Measurements from ENCODE around the gene FRAT2.
A peak's percentile ranks its signal among the peaks of the same experiment; 100 is the strongest.

FRAT2 gene

DNA sequence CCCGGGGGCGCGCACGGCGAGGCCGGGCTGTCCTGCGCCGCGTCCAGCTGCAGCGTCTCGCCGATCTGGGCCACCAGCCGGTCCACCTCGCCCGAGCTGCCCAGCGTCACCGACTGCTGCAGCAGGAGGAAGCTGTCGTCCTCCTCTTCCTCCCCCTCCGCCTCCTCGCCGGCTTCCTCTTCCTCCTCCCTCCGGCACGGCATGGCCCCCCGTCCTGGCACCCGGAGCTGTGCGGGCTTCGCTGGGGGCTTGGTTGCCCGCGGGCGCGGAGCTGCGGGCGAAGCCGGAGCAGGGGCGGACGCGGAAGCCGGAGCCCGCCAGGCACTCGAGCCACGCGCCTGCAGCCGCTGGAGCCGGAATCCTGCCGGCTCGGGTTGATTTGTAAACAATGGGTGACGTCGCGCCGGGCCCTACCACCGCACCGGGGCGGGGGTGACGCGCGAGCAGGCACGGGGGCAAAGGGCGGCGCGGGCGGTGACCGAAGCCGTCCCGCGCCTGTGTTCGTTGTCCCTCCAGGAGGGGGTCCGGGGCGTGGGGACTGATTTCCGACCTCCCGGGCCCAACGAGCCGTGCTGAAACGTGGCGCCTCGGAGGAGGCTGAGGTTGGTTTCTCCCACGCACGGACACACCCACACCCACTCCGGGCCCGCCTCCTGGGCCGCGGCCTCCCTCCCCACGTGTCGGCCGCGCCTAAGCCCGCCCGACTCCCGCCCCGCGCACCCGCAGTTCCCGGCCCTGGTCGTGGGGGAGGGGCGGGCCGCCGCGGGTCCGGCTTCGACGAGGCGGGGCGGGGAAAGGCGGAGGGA is at the start of gene FRAT2:
Gene FRAT2 (minus strand): TSS at position 360 of the 806 bp plus-strand sequence. CDS start 157 bp downstream, at position 203.
- DNase-seq, result peak; percentile 43 to 62

DNA sequence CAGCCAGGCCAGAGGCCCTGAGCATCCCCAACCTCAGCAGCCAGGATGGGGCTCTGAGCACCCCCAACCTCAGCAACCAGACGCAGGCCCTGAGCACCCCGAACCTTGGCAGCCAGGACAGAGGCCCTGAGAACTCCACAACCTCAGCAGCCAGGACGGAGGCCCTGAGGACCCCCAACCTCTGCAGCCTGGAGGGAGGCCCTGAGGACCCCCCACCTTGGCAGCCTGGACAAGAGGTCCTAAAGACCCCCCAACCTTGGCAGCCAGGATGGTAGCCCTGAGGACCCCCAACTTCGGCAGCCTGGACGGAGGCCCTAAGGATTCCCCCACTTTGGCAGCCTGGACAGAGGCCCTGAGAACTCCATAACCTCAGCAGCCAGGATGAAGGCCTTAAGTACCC is 49.6 kb upstream of the FRAT2 start:
- DNase-seq, result no peak

- DNase-seq, result no peak
Measured at GRCh38 chr10:97383159-97383558, 48.6 kb upstream of the FRAT2 start.

- DNase-seq, result no peak
Measured at GRCh38 chr10:97381626-97382025, 47.1 kb upstream of the FRAT2 start.

DNA sequence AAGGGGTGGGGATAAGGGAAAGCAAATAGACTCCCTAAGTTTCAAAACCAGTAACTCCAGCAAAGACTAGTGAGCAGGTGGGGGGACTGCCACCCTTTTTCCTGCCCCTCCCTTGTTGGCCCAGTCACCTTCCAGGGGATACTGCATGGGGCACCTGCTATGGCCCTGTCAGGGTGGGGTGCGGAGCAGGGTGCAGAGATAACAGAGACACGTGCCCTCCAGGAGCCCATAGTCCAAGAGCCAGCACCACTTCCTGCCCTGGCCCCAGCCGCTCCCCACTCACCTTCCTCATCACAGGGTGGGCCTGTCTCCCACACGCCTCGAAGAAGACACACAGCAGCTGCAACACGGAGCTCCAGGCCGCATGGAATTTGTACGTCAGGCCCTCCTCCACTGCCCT is 46.0 kb upstream of the FRAT2 start:
- DNase-seq, result no peak

- DNase-seq, result peak in 1 of 2 experiments; percentile 56
Measured at GRCh38 chr10:97378933-97379921, 44.7 kb upstream of the FRAT2 start.

GRCh38 chr10:97376413-97376812 is 41.9 kb upstream of the FRAT2 start:
- DNase-seq, result no peak

DNA sequence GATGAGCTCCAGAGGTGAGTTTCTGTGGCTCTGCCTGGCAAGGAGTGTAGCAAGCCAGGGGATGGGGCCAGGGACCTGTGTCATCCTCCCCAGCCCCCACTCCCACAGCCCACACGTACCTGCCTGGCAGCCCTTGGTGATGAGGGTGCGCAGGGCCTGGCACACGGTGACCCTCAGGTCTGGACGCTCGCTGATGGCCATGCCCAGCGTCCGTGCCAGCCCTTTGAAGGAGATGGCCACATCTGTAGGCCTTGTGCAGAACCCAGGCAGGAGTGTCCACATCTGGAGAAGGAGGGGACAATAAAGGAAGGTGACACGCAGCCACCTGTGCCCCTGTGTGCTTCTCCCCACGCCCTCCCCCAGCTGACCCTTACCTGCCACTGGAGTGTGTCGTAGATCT is 38.9 kb upstream of the FRAT2 start:
- DNase-seq, result no peak

- no peak for DNase-seq
Measured at GRCh38 chr10:97372233-97372875, 37.8 kb upstream of the FRAT2 start.

DNA sequence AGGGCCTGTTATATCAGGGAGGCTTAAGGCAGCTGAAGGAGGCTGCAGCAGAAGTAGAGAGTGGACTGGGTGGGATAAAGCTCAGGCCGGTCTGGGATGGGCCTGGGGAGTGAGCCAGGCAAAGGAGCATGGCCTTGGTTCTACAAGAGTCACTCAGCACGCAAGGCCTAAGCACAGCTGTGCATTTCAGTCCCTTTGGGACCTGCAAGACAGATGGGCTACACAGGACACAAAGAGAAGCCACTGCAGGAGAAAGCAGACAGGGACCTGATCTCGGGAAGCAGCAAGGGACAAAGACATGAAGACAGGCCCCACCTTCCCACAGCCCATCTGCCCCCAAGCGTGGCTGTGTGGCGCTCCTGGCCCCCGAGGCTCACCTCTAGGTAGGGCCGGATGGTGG is 37.2 kb upstream of the FRAT2 start:
- DNase-seq, result peak; percentile 21 to 75

- DNase-seq, result no peak
Measured at GRCh38 chr10:97367126-97367649, 32.7 kb upstream of the FRAT2 start.

DNA sequence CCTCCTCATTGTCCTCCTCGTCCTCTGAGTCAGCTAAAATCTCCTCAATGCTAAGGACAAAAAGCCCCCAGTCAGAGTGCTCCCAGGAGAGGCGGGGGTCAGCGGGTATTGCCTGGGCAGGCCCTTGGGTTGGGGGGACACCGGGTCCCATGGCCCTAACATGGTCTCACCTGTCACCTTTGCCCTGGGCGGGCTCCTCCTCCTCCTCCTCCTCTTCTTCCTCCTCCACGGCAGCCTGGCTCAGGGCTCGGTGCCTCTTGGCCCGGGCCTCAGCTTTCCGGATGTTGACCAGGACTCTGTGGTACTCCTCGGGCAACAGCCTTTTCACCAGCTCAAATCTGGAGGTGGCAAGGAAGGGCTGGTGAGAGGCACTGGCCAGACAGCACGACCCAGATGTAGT is 32.0 kb upstream of the FRAT2 start:
- no peak for DNase-seq

GRCh38 chr10:97365761-97366351 is 31.3 kb upstream of the FRAT2 start:
- no peak for DNase-seq

DNA sequence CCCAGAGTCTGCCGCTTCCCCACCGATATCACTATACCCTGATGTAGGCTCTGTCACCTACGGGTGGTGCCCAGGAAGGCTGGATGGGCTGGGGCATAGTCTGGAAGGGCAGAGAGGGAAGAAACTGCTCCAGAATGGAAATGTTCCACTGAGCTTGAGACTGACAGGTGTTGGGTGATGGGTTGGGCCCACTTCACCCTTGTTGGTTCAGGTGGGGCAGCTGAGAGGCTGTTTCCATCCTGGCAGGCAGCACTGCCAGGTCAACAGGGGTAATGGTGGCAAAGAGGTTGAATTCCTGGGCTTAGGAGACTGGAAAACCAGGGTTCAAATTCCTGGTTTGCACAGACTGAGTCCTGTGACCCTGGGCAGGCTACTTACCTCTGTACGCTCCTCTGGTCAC is 28.5 kb upstream of the FRAT2 start:
- no peak for DNase-seq

DNA sequence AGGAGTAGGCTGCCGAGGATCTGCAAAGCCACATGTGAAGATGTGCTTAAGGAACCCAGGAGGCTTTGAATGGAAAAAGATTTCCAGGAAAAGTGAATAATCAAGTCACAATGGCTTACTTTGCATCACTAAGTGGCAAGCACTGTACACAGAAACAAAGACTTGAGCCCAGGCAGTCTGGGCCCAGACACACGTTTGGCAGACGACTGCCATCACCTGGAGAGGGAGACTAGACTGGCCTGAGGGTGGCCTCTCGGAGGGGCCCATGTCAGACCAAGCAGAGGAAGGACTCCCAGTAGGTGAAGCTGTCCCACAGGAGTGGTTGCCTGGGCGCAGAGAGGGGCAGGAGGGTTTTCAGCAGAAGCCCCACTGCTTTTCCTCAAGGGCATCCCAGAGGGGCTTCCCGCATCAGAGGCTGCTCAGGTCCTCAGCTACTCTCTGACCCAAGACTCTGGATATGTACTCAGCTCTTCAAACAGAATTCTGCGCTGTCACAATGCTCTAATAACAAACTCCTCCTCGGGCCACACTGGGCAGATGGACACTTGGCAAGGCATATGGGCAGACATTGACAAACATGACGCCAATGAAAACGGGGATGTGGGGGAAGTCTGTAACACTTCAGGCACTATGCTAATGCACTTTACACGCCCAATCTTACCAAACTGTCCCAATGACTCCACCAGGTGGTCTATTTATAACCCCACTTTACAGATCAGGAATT is 27.9 kb upstream of the FRAT2 start:
- no peak for DNase-seq

- DNase-seq, result no peak
Measured at GRCh38 chr10:97361537-97361901, 27.0 kb upstream of the FRAT2 start.

- DNase-seq, result no peak
Measured at GRCh38 chr10:97360705-97361536, 26.4 kb upstream of the FRAT2 start.

- DNase-seq, result no peak
Measured at GRCh38 chr10:97358781-97359180, 24.3 kb upstream of the FRAT2 start.

DNA sequence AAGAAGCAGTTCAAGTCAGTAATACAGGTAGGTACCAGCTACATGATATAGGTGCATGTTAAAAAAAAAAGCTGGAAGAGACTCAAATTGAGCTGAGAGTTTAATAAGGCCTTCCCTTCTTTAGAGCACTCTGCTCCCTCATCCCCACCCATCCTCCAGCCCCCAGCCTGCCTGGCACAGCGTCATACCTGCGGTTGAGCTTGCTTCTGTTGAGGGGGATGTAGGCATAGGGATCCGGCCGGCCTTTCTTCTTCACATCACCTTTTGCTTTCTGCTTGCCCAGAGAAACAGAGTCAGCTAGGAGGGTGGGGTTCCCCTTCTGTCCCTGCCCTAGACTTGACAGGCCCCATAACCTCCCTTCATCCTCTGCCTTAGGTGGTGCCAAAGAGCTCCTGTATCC is 23.8 kb upstream of the FRAT2 start:
- DNase-seq, result no peak

- no peak for DNase-seq
Measured at GRCh38 chr10:97356918-97357317, 22.4 kb upstream of the FRAT2 start.

GRCh38 chr10:97356318-97356914 is 21.9 kb upstream of the FRAT2 start:
- no peak for DNase-seq
